HepG2 (cell line): ENCODE results near the gene DHRS1. TPM values are rescaled to one million over a fixed set of nuclear protein-coding genes. Genes with fewer than 3 reads are reported as not detected.
A peak's percentile ranks its signal among the peaks of the same experiment; 100 is the strongest.

Source experiments
- AGO1 ChIP-seq: fragments of 200-400 bp; formaldehyde crosslinking; IDR thresholded peaks from 2 replicates; pipeline ENCODE4 v1.6.1; 2017; ENCODE audit warnings: mild to moderate bottlenecking, low read depth, low read length, moderate library complexity; ENCODE audit not compliant: poor library complexity, severe bottlenecking
- CCDC6 ChIP-seq: sonication (generic); formaldehyde crosslinking; IDR thresholded peaks from 2 replicates; pipeline ENCODE4 v1.8.1; 2022; ENCODE audit warnings: mild to moderate bottlenecking, missing genetic modification reagents, moderate library complexity
- EEA1 ChIP-seq: sonication (generic); formaldehyde crosslinking; IDR thresholded peaks from 2 replicates; pipeline ENCODE4 v1.5.1; 2020; ENCODE audit warnings: mild to moderate bottlenecking, missing genetic modification reagents, borderline replicate concordance
- GATA4 ChIP-seq: sonication (generic); IDR thresholded peaks from 2 replicates; pipeline ENCODE4 v1.6.1; 2016; ENCODE audit warnings: antibody characterized with exemption, low read depth, borderline replicate concordance
- IRX3 ChIP-seq: sonication (generic); formaldehyde crosslinking; IDR thresholded peaks from 2 replicates; pipeline ENCODE4 v1.8.1; 2023; ENCODE audit warnings: mild to moderate bottlenecking, low read depth, missing genetic modification reagents, borderline replicate concordance
- KLF9 ChIP-seq: IDR thresholded peaks from 2 replicates; pipeline ENCODE4 v1.6.1; 2016; ENCODE audit warnings: low read depth
- LCORL ChIP-seq, 2 experiments: fragments of 450-650 bp in 1 of 2; sonication (generic) in 1 of 2; formaldehyde crosslinking in 1 of 2; IDR thresholded peaks; 2 replicates each; pipeline versions ENCODE4 v1.5.0 to v1.6.1; 2017 to 2020; ENCODE audit warnings: antibody characterized with exemption in 1 of 2, missing genetic modification reagents in 1 of 2
- NKX3-1 ChIP-seq: sonication (generic); formaldehyde crosslinking; IDR thresholded peaks from 2 replicates; pipeline ENCODE4 v1.5.0; 2020; ENCODE audit warnings: missing genetic modification reagents
- PLRG1 ChIP-seq: fragments of 450-650 bp; conservative IDR thresholded peaks from 2 replicates; pipeline ENCODE4 v1.6.1; 2016
- REL ChIP-seq: sonication (generic); formaldehyde crosslinking; conservative IDR thresholded peaks from 2 replicates; pipeline ENCODE4 v1.8.0; 2022; ENCODE audit warnings: mild to moderate bottlenecking, missing genetic modification reagents, moderate library complexity
- SP140L ChIP-seq: sonication (generic); formaldehyde crosslinking; IDR thresholded peaks from 2 replicates; pipeline ENCODE4 v1.4.0; 2020; ENCODE audit warnings: missing genetic modification reagents, borderline replicate concordance
- STAG1 ChIP-seq: sonication (generic); formaldehyde crosslinking; IDR thresholded peaks from 2 replicates; pipeline ENCODE4 v1.4.0; 2020; ENCODE audit warnings: missing genetic modification reagents
- TEAD2 ChIP-seq: sonication (generic); formaldehyde crosslinking; IDR thresholded peaks from 2 replicates; pipeline ENCODE4 v1.9.0; 2021; ENCODE audit warnings: missing genetic modification reagents
- TSC22D2 ChIP-seq: sonication (generic); formaldehyde crosslinking; IDR thresholded peaks from 2 replicates; pipeline ENCODE4 v1.5.1; 2020; ENCODE audit warnings: missing genetic modification reagents, mild to moderate bottlenecking, borderline replicate concordance
- XRCC5 ChIP-seq: fragments of 200-400 bp; formaldehyde crosslinking; optimal IDR thresholded peaks from 2 replicates; pipeline ENCODE3; 2017; ENCODE audit warnings: mild to moderate bottlenecking, low read length
- YY1 ChIP-seq: IDR thresholded peaks from 2 replicates; pipeline ENCODE4 v1.6.1; 2011; ENCODE audit warnings: low read length, low read depth, moderate library complexity, mild to moderate bottlenecking; ENCODE audit not compliant: insufficient read depth, insufficient replicate concordance
- ZNF230 ChIP-seq: sonication (generic); formaldehyde crosslinking; IDR thresholded peaks from 2 replicates; pipeline ENCODE4 v1.4.0; 2020; ENCODE audit warnings: mild to moderate bottlenecking, missing genetic modification reagents
- ZNF235 ChIP-seq: sonication (generic); formaldehyde crosslinking; IDR thresholded peaks from 2 replicates; pipeline ENCODE4 v1.8.1; 2023; ENCODE audit warnings: mild to moderate bottlenecking, missing genetic modification reagents, borderline replicate concordance
- ZNF256 ChIP-seq: sonication (generic); formaldehyde crosslinking; conservative IDR thresholded peaks from 2 replicates; pipeline ENCODE4 v1.4.0; 2020; ENCODE audit warnings: missing genetic modification reagents
- ZNF329 ChIP-seq: sonication (generic); formaldehyde crosslinking; IDR thresholded peaks from 2 replicates; pipeline ENCODE4 v1.9.0; 2021; ENCODE audit warnings: low read depth, mild to moderate bottlenecking, missing genetic modification reagents
- ZNF570 ChIP-seq: sonication (generic); formaldehyde crosslinking; IDR thresholded peaks from 2 replicates; pipeline ENCODE4 v1.4.0; 2020; ENCODE audit warnings: mild to moderate bottlenecking, missing genetic modification reagents, borderline replicate concordance
- ZNF790 ChIP-seq: sonication (generic); formaldehyde crosslinking; IDR thresholded peaks from 2 replicates; pipeline ENCODE4 v1.8.0; 2022; ENCODE audit warnings: missing genetic modification reagents, mild to moderate bottlenecking, borderline replicate concordance
- polyA plus RNA-seq, 8 experiments: library from polyadenylated mRNA; depleted of rRNA in 3 of 8; stranded (reverse) in 7 of 8; unstranded in 1 of 8; fragments of >200 nt; fragmentation: Illumina TruSeq in 4 of 8; extraction: Trizol in 4 of 8; gene quantifications; 2 replicates each; pipeline versions ENCODE4 v1.2.1 to v1.2.3, GENCODE V29; 2011 to 2016; ENCODE audit warnings: low read depth in 4 of 8, missing spikeins in 1 of 8, mixed read lengths in 1 of 8; ENCODE audit not compliant: insufficient read depth in 1 of 8
- total RNA-seq, 5 experiments: library from RNA; depleted of rRNA; stranded (reverse); fragments of >200 nt; fragmentation: Illumina TruSeq; extraction: Trizol; gene quantifications; 2 replicates each; pipeline ENCODE4 v1.2.3, GENCODE V29; 2016; ENCODE audit warnings: low read depth in 1 of 5
- TF ChIP-seq, protein P1 (sequence below): sonication (generic); formaldehyde crosslinking; IDR thresholded peaks from 2 replicates; pipeline ENCODE4 v1.4.0; 2020; ENCODE audit warnings: missing genetic modification reagents

The DHRS1 gene
- total and polyA plus RNA-seq, 2 of the 13 experiments (the other 11 are each of a cell fraction or from before 2014, with no cell fraction given), result 49.8 to 60.8 TPM

DNA sequence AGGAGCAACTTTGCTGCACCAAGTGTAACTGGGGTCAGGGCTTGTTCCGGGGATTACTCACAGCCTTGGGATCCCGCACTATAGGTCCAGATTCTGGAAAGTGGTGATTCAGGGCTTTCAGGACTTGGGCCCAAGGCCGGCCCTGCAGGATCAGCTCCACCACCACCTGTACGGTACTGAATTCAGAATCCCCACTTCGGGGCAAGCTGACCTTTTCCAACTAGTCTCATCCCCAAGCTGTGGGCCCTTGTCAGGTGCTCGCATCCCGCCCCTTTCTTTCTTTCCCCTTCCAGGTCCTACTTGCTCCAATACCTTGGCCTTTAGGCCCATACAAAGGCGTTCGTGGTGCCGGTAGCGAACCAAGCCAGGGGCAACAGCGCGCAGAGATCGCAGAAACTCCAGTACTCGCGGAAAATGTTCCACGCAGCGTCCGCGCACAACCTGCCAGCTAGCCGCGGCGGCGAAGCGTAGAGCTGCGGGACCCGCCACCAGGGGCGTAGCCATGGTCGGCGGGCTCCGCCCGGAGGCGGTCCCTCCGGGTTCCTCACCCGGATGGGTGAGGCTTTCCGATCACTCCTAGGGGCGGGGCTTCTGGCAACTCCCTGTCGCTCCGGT lies 57.6 kb downstream of the DHRS1 start (continued):
- TF ChIP-seq AGO1 (peak; percentile 78), ZNF235 (CRISPR knock-in tag) (no peak), LCORL (IDR thresholded peaks at IDR 0.05) (no peak), LCORL (CRISPR knock-in tag; IDR thresholded peaks at IDR 0.05) (no peak; the same call in 1 of the 2 replicates), ZNF256 (CRISPR knock-in tag) (no peak), XRCC5 (peak; percentile 95), YY1 (peak; percentile 75), KLF9 (CRISPR knock-in tag) (no peak), IRX3 (CRISPR knock-in tag) (no peak), EEA1 (peak; percentile 78), TEAD2 (no peak), ZNF329 (CRISPR knock-in tag) (no peak), GATA4 (peak; percentile 65; the same call in 1 of the 2 replicates), PLRG1 (no peak), ZNF570 (CRISPR knock-in tag) (no peak), NKX3-1 (CRISPR knock-in tag) (no peak), ZNF790 (CRISPR knock-in tag) (no peak; the same call in 1 of the 2 replicates), ZNF230 (no peak; the same call in 1 of the 2 replicates), CCDC6 (CRISPR knock-in tag) (no peak), SP140L (no peak), STAG1 (no peak), TSC22D2 (peak; percentile 37; the same call in 1 of the 2 replicates), REL (CRISPR knock-in tag) (no peak)
- TF ChIP-seq, protein P1, sequence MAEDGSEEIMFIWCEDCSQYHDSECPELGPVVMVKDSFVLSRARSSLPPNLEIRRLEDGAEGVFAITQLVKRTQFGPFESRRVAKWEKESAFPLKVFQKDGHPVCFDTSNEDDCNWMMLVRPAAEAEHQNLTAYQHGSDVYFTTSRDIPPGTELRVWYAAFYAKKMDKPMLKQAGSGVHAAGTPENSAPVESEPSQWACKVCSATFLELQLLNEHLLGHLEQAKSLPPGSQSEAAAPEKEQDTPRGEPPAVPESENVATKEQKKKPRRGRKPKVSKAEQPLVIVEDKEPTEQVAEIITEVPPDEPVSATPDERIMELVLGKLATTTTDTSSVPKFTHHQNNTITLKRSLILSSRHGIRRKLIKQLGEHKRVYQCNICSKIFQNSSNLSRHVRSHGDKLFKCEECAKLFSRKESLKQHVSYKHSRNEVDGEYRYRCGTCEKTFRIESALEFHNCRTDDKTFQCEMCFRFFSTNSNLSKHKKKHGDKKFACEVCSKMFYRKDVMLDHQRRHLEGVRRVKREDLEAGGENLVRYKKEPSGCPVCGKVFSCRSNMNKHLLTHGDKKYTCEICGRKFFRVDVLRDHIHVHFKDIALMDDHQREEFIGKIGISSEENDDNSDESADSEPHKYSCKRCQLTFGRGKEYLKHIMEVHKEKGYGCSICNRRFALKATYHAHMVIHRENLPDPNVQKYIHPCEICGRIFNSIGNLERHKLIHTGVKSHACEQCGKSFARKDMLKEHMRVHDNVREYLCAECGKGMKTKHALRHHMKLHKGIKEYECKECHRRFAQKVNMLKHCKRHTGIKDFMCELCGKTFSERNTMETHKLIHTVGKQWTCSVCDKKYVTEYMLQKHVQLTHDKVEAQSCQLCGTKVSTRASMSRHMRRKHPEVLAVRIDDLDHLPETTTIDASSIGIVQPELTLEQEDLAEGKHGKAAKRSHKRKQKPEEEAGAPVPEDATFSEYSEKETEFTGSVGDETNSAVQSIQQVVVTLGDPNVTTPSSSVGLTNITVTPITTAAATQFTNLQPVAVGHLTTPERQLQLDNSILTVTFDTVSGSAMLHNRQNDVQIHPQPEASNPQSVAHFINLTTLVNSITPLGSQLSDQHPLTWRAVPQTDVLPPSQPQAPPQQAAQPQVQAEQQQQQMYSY (CRISPR knock-in tag), result 0 out of 2 replicates have a peak, but pooled peaks have one; percentile 30
